ENCODE results near the gene AGPAT3. TPM values are rescaled to one million over a fixed set of nuclear protein-coding genes. Genes with fewer than 3 reads are reported as not detected.

Gene AGPAT3
- total and polyA plus RNA-seq, 7 experiments from 2014 or later: 11.4 to 121 (median 62.5) TPM

DNA sequence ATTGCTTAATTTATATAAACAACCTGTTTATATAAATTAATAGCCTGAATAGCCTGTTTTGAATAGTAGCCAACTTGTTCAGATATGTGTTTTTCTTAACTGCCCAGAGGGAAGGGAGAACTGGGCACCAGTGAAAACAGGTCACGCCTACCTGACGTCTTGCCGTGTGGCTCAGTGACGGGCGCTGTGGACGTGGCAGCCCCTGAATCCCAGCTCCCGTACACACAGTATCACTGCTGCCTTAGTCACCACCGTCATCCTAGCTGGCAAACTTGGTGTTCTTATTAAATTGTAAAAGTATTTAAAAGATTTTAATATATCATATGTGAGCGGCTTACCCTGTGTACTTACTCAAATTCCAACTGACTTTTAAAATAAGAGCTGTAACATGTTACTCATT is 111.6 kb downstream of the AGPAT3 start:
- Histone ChIP-seq H3K9me3 (ENCODE audit: control insufficient read depth in 2 of 3, low read length in 3 of 3) (no peaks in the 10 kb centered on the region), H3K27ac (ENCODE audit: low read depth, low read length) (no peak overlapping the region), H3K36me3 (ENCODE audit: control insufficient read depth in 2 of 3, insufficient read depth in 3 of 3, low read length in 3 of 3) (peaks cover 0 to 42% (median 3%) of the 10 kb centered on the region in 3 experiments), H3K4me3 (ENCODE audit: low read length) (no peak overlapping the region), H3K4me1 (ENCODE audit: control insufficient read depth in 2 of 2, insufficient read depth in 2 of 2, low read length in 2 of 2) (peaks cover 0 to 4% of the 10 kb centered on the region in 2 donors), H3K27me3 (ENCODE audit: control insufficient read depth in 2 of 2, insufficient read depth in 2 of 2, low read length in 2 of 2) (no peaks in the 10 kb centered on the region)
- ATAC-seq: no peak
- no peaks in the 10 kb centered on the region for H3K9me3 Mint-ChIP-seq
- no peaks in the 10 kb centered on the region for H3K27me3 Mint-ChIP-seq
- no peak overlapping the region for H3K4me3 Mint-ChIP-seq
- H3K27ac Mint-ChIP-seq: no peak overlapping the region
- intact Hi-C loops (cut with micrococcal nuclease): no loop called here
- ChIA-PET POLR2A (no interaction called here), CTCF (interaction anchor here (1.0 kb wide), 1 partner anchor 36 kb away, joined by 4 read pairs; no protein-coding TSS in a partner anchor)
- H3K4me1 Mint-ChIP-seq: peaks cover 11 to 17% (median 15%) of the 10 kb centered on the region in 7 donors
- no peak for DNase-seq
- H3K36me3 Mint-ChIP-seq: peaks cover 0 to 11% (median 0%) of the 10 kb centered on the region in 5 donors

DNA sequence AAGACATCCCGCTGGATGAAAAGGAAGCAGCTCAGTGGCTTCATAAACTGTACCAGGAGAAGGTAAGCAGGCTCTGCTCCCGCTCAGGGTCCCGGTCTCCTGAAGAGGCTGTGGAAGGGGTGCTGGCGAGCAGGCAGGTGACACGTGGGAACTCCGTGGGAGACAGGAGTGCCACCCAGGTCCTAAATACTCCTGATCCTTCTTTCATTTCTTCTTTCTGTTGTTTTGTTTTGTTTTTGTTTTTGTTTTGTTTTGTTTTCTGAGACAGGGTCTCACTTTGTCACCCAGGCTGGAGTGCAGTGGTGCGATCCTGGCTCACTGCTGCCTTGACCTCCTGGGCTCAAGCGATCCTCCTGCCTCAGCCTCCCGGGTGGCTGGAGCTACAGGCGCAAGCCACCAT is 113.0 kb downstream of the AGPAT3 start:
- POLR2A ChIA-PET: no interaction called here
- H3K9me3 ChIP-seq (ENCODE audit: control insufficient read depth in 2 of 3, low read length in 3 of 3): no peaks in the 10 kb centered on the region
- Mint-ChIP-seq H3K4me1 (peaks cover 12 to 17% (median 15%) of the 10 kb centered on the region in 7 donors), H3K27me3 (no peaks in the 10 kb centered on the region), H3K9me3 (no peaks in the 10 kb centered on the region), H3K27ac (no peak overlapping the region), H3K4me3 (no peak overlapping the region), H3K36me3 (peaks cover 0 to 3% (median 0%) of the 10 kb centered on the region in 5 donors)
- intact Hi-C loops (cut with micrococcal nuclease): no loop called here
- peaks cover 0 to 42% (median 3%) of the 10 kb centered on the region in 3 experiments for H3K36me3 ChIP-seq (ENCODE audit: control insufficient read depth in 2 of 3, insufficient read depth in 3 of 3, low read length in 3 of 3)
- DNase-seq: no peak
- H3K27me3 ChIP-seq (ENCODE audit: control insufficient read depth in 2 of 2, insufficient read depth in 2 of 2, low read length in 2 of 2): no peaks in the 10 kb centered on the region
- peaks cover 0 to 4% of the 10 kb centered on the region in 2 donors for H3K4me1 ChIP-seq (ENCODE audit: control insufficient read depth in 2 of 2, insufficient read depth in 2 of 2, low read length in 2 of 2)
- ATAC-seq: no peak
- H3K27ac ChIP-seq (ENCODE audit: low read depth, low read length): no peak overlapping the region
- no peak overlapping the region for H3K4me3 ChIP-seq (ENCODE audit: low read length)
- CTCF ChIA-PET: no interaction called here

- Histone ChIP-seq H3K36me3 (ENCODE audit: control insufficient read depth in 2 of 3, insufficient read depth in 3 of 3, low read length in 3 of 3) (peaks cover 0 to 45% (median 3%) of the 10 kb centered on the region in 3 experiments), H3K4me1 (ENCODE audit: control insufficient read depth in 2 of 2, insufficient read depth in 2 of 2, low read length in 2 of 2) (peaks cover 0 to 4% of the 10 kb centered on the region in 2 donors), H3K9me3 (ENCODE audit: control insufficient read depth in 2 of 3, low read length in 3 of 3) (no peaks in the 10 kb centered on the region), H3K4me3 (ENCODE audit: low read length) (no peak overlapping the region), H3K27ac (ENCODE audit: low read depth, low read length) (no peak overlapping the region), H3K27me3 (ENCODE audit: control insufficient read depth in 2 of 2, insufficient read depth in 2 of 2, low read length in 2 of 2) (no peaks in the 10 kb centered on the region)
- ChIA-PET CTCF (no interaction called here), POLR2A (no interaction called here)
- Mint-ChIP-seq H3K4me1 (peaks cover 7 to 15% (median 10%) of the 10 kb centered on the region in 7 donors), H3K9me3 (no peaks in the 10 kb centered on the region), H3K4me3 (no peak overlapping the region), H3K27me3 (no peaks in the 10 kb centered on the region), H3K36me3 (peaks cover 0 to 6% (median 3%) of the 10 kb centered on the region in 5 donors), H3K27ac (peak overlapping the region in 1 of 9 donors; percentile 20)
- DNase-seq (no peak), ATAC-seq (no peak)
- intact Hi-C loops (cut with micrococcal nuclease): loop anchor here in 1 of 2 donors (10.0 kb wide), 1 partner anchor 65 kb away; no protein-coding TSS in a partner anchor
Measured at GRCh38 chr21:43979654-43980053, 114.6 kb downstream of the AGPAT3 start.

DNA sequence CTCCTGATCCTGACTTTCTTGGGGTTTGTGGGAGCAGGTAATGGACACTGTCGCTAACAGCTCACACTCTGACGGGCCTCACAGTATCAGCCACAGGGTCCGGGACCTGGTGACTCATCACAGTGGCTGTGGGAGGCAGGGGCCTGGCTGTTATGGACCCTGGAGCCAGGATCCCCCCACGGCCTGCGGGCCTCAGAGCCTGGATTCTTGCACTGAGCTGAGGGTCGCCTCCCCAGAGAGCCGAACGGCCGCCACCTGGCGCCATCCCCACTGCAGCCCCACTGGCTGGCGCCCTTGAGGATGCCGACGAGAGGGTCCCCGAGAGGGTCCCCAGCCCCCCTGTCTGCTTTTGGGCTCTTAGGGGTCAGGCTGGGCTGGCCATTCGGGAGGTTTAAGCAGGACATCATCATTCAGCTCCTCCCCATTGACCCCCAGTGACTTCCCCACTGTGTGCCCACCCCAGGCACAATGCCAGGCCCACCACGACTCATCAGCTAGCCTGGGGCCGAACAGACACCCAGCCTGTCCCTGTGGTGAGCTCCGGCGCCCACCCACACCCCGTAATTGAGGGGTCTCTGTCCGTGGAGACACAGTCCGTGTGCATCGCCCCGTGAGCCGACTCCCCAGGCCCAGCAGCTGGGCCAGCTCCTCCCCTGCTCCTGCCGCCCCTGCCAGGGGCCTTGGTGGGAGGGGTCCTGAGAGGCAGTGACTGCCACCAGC is 116.3 kb downstream of the AGPAT3 start:
- H3K4me1 Mint-ChIP-seq: peaks cover 5 to 18% (median 13%) of the 10 kb centered on the region in 7 donors
- peaks cover 0 to 45% (median 3%) of the 10 kb centered on the region in 3 experiments for H3K36me3 ChIP-seq (ENCODE audit: control insufficient read depth in 2 of 3, insufficient read depth in 3 of 3, low read length in 3 of 3)
- no peak overlapping the region for H3K4me3 Mint-ChIP-seq
- DNase-seq (no peak), ATAC-seq (no peak)
- H3K27ac ChIP-seq (ENCODE audit: low read depth, low read length): no peak overlapping the region
- POLR2A ChIA-PET: no interaction called here
- H3K4me1 ChIP-seq (ENCODE audit: control insufficient read depth in 2 of 2, insufficient read depth in 2 of 2, low read length in 2 of 2): peaks cover 0 to 5% of the 10 kb centered on the region in 2 donors
- H3K9me3 ChIP-seq (ENCODE audit: control insufficient read depth in 2 of 3, low read length in 3 of 3): no peaks in the 10 kb centered on the region
- H3K27me3 Mint-ChIP-seq: no peaks in the 10 kb centered on the region
- H3K27ac Mint-ChIP-seq: peak overlapping the region in 1 of 9 donors; percentile 36
- no peak overlapping the region for H3K4me3 ChIP-seq (ENCODE audit: low read length)
- CTCF ChIA-PET: no interaction called here
- H3K9me3 Mint-ChIP-seq: no peaks in the 10 kb centered on the region
- H3K27me3 ChIP-seq (ENCODE audit: control insufficient read depth in 2 of 2, insufficient read depth in 2 of 2, low read length in 2 of 2): no peaks in the 10 kb centered on the region
- peaks cover 0 to 6% (median 3%) of the 10 kb centered on the region in 5 donors for H3K36me3 Mint-ChIP-seq
- intact Hi-C loops (cut with micrococcal nuclease): loop anchor here in 1 of 2 donors (10.0 kb wide), 1 partner anchor 63 kb away; no protein-coding TSS in a partner anchor

DNA sequence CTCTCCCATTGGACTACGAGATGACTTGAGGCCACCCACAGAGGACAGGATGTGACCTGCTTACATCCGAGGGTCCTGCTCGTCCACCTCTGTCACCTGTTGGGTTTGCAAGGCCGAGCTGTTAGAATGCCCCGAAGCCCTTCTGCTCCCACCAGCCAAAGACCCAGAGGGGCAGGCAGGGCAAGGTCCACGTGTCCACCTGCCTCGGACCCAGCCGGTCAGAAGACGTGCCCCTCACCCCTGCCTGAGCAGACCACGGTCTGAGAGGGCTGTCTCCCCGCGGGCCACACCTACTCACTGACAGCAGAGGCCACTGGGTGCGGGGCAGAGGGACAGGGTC is 116.8 kb downstream of the AGPAT3 start:
- Histone ChIP-seq H3K36me3 (ENCODE audit: control insufficient read depth in 2 of 3, insufficient read depth in 3 of 3, low read length in 3 of 3) (peaks cover 0 to 45% (median 3%) of the 10 kb centered on the region in 3 experiments), H3K4me3 (ENCODE audit: low read length) (no peak overlapping the region), H3K4me1 (ENCODE audit: control insufficient read depth in 2 of 2, insufficient read depth in 2 of 2, low read length in 2 of 2) (peaks cover 0 to 6% of the 10 kb centered on the region in 2 donors), H3K9me3 (ENCODE audit: control insufficient read depth in 2 of 3, low read length in 3 of 3) (no peaks in the 10 kb centered on the region), H3K27ac (ENCODE audit: low read depth, low read length) (no peak overlapping the region), H3K27me3 (ENCODE audit: control insufficient read depth in 2 of 2, insufficient read depth in 2 of 2, low read length in 2 of 2) (no peaks in the 10 kb centered on the region)
- intact Hi-C loops (cut with micrococcal nuclease): loop anchor here in 1 of 2 donors (10.0 kb wide), 1 partner anchor 63 kb away; no protein-coding TSS in a partner anchor
- POLR2A ChIA-PET: no interaction called here
- ATAC-seq: no peak
- CTCF ChIA-PET: no interaction called here
- Mint-ChIP-seq H3K27me3 (no peaks in the 10 kb centered on the region), H3K4me3 (no peak overlapping the region), H3K4me1 (peaks cover 5 to 23% (median 18%) of the 10 kb centered on the region in 7 donors), H3K9me3 (no peaks in the 10 kb centered on the region), H3K36me3 (peaks cover 0 to 6% (median 3%) of the 10 kb centered on the region in 5 donors), H3K27ac (no peak overlapping the region)
- no peak for DNase-seq

GRCh38 chr21:43982489-43983078 is 117.6 kb downstream of the AGPAT3 start:
- DNase-seq (no peak), ATAC-seq (no peak)
- H3K4me1 ChIP-seq (ENCODE audit: control insufficient read depth in 2 of 2, insufficient read depth in 2 of 2, low read length in 2 of 2): peaks cover 0 to 6% of the 10 kb centered on the region in 2 donors
- no peaks in the 10 kb centered on the region for H3K9me3 Mint-ChIP-seq
- CTCF ChIA-PET: no interaction called here
- H3K27me3 Mint-ChIP-seq: no peaks in the 10 kb centered on the region
- H3K4me3 Mint-ChIP-seq: no peak overlapping the region
- peaks cover 0 to 6% (median 3%) of the 10 kb centered on the region in 5 donors for H3K36me3 Mint-ChIP-seq
- peak overlapping the region; percentile 4 for H3K27ac ChIP-seq (ENCODE audit: low read depth, low read length)
- H3K27me3 ChIP-seq (ENCODE audit: control insufficient read depth in 2 of 2, insufficient read depth in 2 of 2, low read length in 2 of 2): no peaks in the 10 kb centered on the region
- H3K36me3 ChIP-seq (ENCODE audit: control insufficient read depth in 2 of 3, insufficient read depth in 3 of 3, low read length in 3 of 3): peaks cover 0 to 45% (median 3%) of the 10 kb centered on the region in 3 experiments
- H3K4me1 Mint-ChIP-seq: peaks cover 5 to 24% (median 20%) of the 10 kb centered on the region in 7 donors
- peak overlapping the region in 1 of 9 donors; percentile 33 for H3K27ac Mint-ChIP-seq
- POLR2A ChIA-PET: interaction anchor here (0.7 kb wide), 2 partner anchors 52 to 326 kb away, joined by 3 read pairs; no protein-coding TSS in a partner anchor
- H3K9me3 ChIP-seq (ENCODE audit: control insufficient read depth in 2 of 3, low read length in 3 of 3): no peaks in the 10 kb centered on the region
- intact Hi-C loops (cut with micrococcal nuclease): loop anchor here in 1 of 2 donors (10.0 kb wide), 1 partner anchor 62 kb away; no protein-coding TSS in a partner anchor
- no peak overlapping the region for H3K4me3 ChIP-seq (ENCODE audit: low read length)
